Epithelial cell of prostate (primary cell): Measurements from ENCODE around the gene SYT12.
"Not testable (repeated sequence)": the region's sequence is repeated elsewhere in the genome, so short reads cannot be mapped to it uniquely, and the experiment has no call there.

Experiments used
- DNase-seq: peaks from one replicate; pipeline ENCODE4 v3.0.0-alpha.2; 2011; ENCODE audit warnings: low read depth, low spot score
- H3K27ac ChIP-seq: fragments of 450-650 bp; 2 replicates; pipeline ENCODE4 v1.5.1; 2017; ENCODE audit warnings: mild to moderate bottlenecking

Gene SYT12

GRCh38 chr11:67022961-67023956, at the start of gene SYT12:
Gene SYT12 (plus strand): TSS chr11:67023134. CDS start chr11:67030145, 7,011 bp downstream.
- no peak for DNase-seq
- H3K27ac ChIP-seq = no peak within 1 kb of the TSS

- no peak overlapping the region for H3K27ac ChIP-seq
- no peak for DNase-seq
Measured at GRCh38 chr11:66973956-66974580, 48.9 kb upstream of the SYT12 start.

GRCh38 chr11:66974724-66975404, 48.1 kb upstream of the SYT12 start, which contains the start of gene C11orf86:
Gene C11orf86 (plus strand): TSS chr11:66975304. CDS start chr11:66975363, 59 bp downstream.
- no peak within 1 kb of the TSS for H3K27ac ChIP-seq
- no peak for DNase-seq

- H3K27ac ChIP-seq = no peak overlapping the region
- no peak for DNase-seq
Measured at GRCh38 chr11:66975405-66976027, 47.4 kb upstream of the SYT12 start.

- H3K27ac ChIP-seq = no peak overlapping the region
- DNase-seq = no peak
Measured at GRCh38 chr11:66976028-66976467, 46.9 kb upstream of the SYT12 start.

GRCh38 chr11:66976925-66977324, 46.0 kb upstream of the SYT12 start:
- H3K27ac ChIP-seq = no peak overlapping the region
- DNase-seq = no peak

GRCh38 chr11:66978229-66978628, 44.7 kb upstream of the SYT12 start:
- DNase-seq = no peak
- H3K27ac ChIP-seq = no peak overlapping the region

GRCh38 chr11:66978717-66979116, 44.2 kb upstream of the SYT12 start:
- H3K27ac ChIP-seq = no peak overlapping the region
- no peak for DNase-seq

- H3K27ac ChIP-seq = no peak overlapping the region
- no peak for DNase-seq
Measured at GRCh38 chr11:66979336-66979980, 43.5 kb upstream of the SYT12 start.

- peak overlapping the region; percentile 37 for H3K27ac ChIP-seq
- DNase-seq = peak; percentile 67
Measured at GRCh38 chr11:66981976-66982578, 40.9 kb upstream of the SYT12 start.

GRCh38 chr11:66983275-66983924, 39.5 kb upstream of the SYT12 start:
- no peak for DNase-seq
- H3K27ac ChIP-seq = no peak overlapping the region

- no peak overlapping the region for H3K27ac ChIP-seq
- no peak for DNase-seq
Measured at GRCh38 chr11:66985508-66986177, 37.3 kb upstream of the SYT12 start.

GRCh38 chr11:66986178-66986545, 36.8 kb upstream of the SYT12 start:
- DNase-seq = peak; percentile 18
- no peak overlapping the region for H3K27ac ChIP-seq

GRCh38 chr11:66987158-66987620, 35.7 kb upstream of the SYT12 start:
- H3K27ac ChIP-seq = no peak overlapping the region
- DNase-seq = no peak

GRCh38 chr11:66987924-66988637, 34.9 kb upstream of the SYT12 start:
- H3K27ac ChIP-seq = no peak overlapping the region
- no peak for DNase-seq

GRCh38 chr11:66988741-66989140, 34.2 kb upstream of the SYT12 start:
- not testable (repeated sequence) for DNase-seq, H3K27ac ChIP-seq

GRCh38 chr11:66989360-66989759, 33.6 kb upstream of the SYT12 start:
- not testable (repeated sequence) for H3K27ac ChIP-seq, DNase-seq

- H3K27ac ChIP-seq = no peak overlapping the region
- DNase-seq = no peak
Measured at GRCh38 chr11:66992041-66992440, 30.9 kb upstream of the SYT12 start.
